ENCODE data around the gene HELB. TPM values are rescaled to one million over a fixed set of nuclear protein-coding genes. Genes with fewer than 3 reads are reported as not detected.
A peak's percentile ranks its signal among the peaks of the same experiment; 100 is the strongest.

The HELB gene
- total and polyA plus RNA-seq, 4 donors = 1.1 to 6.7 (median 4.0) TPM

DNA sequence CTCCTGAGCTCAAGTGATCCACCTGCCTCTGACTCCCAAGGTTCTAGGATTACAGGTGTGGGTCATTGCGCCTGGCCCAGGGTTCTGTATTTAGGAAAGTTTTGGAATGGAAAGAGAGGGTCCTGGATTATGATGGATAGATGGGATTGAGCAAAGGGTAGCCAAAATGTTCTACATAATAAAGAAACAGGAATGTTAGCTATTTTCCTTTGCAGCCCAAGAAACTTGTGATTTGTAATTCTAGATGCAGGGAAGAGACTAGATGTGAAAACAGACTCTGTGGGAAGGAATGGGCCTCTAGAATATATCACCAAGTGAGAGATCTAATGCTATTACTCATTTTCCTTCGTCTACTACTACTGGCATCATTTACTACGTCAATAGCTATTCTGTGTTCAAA lies 29.6 kb upstream of the HELB start:
- H3K27ac ChIP-seq (ENCODE audit: low read depth, low read length) = no peak overlapping the region
- no peak overlapping the region for H3K4me3 ChIP-seq (ENCODE audit: low read depth, low read length)
- H3K4me1 ChIP-seq (ENCODE audit: control insufficient read depth, insufficient read depth, low read length) = no peaks in the 10 kb centered on the region
- H3K9me3 ChIP-seq (ENCODE audit: control insufficient read depth, insufficient read depth, low read length) = no peaks in the 10 kb centered on the region
- H3K27me3 ChIP-seq (ENCODE audit: control insufficient read depth, insufficient read depth, low read length) = no peaks in the 10 kb centered on the region
- DNase-seq (ENCODE audit: low read depth in 4 of 6, low spot score in 6 of 6) = no peak
- WGBS (ENCODE audit: insufficient coverage) = no CpG with 5 or more reads among the region's 3 CpGs
- no peaks in the 10 kb centered on the region for H3K36me3 ChIP-seq (ENCODE audit: control insufficient read depth, insufficient read depth, low read length)

DNA sequence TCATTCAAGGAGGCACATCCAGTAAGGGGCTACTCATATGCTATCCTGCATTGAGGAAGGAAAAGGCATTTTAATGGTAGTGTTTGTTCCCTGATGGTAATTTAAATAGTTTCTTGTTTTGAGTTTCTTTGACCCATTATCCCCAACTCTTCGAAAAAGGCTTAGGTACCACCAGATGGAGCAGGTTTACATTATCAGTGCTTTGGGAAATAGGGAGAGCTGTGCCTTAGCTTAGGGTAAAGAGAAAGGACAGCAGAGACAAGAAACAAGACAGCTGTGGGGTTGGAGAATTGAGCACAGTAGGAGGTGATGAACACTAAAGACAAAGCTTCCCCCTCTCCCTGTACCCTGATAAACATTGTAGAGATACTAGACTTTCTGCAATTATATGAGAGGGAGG lies 29.1 kb upstream of the HELB start:
- H3K9me3 ChIP-seq (ENCODE audit: control insufficient read depth, insufficient read depth, low read length) = no peaks in the 10 kb centered on the region
- no peak for DNase-seq (ENCODE audit: low read depth in 4 of 6, low spot score in 6 of 6)
- no peak overlapping the region for H3K4me3 ChIP-seq (ENCODE audit: low read depth, low read length)
- H3K4me1 ChIP-seq (ENCODE audit: control insufficient read depth, insufficient read depth, low read length) = no peaks in the 10 kb centered on the region
- WGBS (ENCODE audit: insufficient coverage) = no CpG with 5 or more reads among the region's 1 CpG
- H3K27ac ChIP-seq (ENCODE audit: low read depth, low read length) = no peak overlapping the region
- no peaks in the 10 kb centered on the region for H3K36me3 ChIP-seq (ENCODE audit: control insufficient read depth, insufficient read depth, low read length)
- no peaks in the 10 kb centered on the region for H3K27me3 ChIP-seq (ENCODE audit: control insufficient read depth, insufficient read depth, low read length)

DNA sequence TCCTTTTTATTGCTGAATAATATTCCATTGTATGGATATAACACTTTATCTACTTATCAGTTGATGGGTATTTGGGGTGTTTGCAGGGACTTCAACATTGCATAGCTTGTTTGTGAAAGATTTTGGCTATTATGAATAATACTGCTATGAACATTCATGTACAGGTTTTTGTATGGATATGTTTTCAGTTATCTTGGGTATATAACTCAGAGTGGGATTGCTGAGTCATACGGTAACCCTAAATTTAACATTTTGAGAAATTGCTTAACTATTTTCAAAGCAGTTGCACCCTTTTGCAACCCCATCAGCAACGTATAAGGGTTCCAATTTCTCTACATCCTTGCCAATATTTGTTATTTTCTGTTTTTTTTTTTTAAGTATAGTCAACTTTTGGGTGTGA lies 27.3 kb upstream of the HELB start:
- Histone ChIP-seq H3K27me3 (ENCODE audit: control insufficient read depth, insufficient read depth, low read length) (no peaks in the 10 kb centered on the region), H3K4me1 (ENCODE audit: control insufficient read depth, insufficient read depth, low read length) (no peaks in the 10 kb centered on the region), H3K9me3 (ENCODE audit: control insufficient read depth, insufficient read depth, low read length) (no peaks in the 10 kb centered on the region), H3K4me3 (ENCODE audit: low read depth, low read length) (no peak overlapping the region), H3K36me3 (ENCODE audit: control insufficient read depth, insufficient read depth, low read length) (no peaks in the 10 kb centered on the region), H3K27ac (ENCODE audit: low read depth, low read length) (no peak overlapping the region)
- no CpG with 5 or more reads among the region's 2 CpGs for WGBS (ENCODE audit: insufficient coverage)
- no peak for DNase-seq (ENCODE audit: low read depth in 4 of 6, low spot score in 6 of 6)

DNA sequence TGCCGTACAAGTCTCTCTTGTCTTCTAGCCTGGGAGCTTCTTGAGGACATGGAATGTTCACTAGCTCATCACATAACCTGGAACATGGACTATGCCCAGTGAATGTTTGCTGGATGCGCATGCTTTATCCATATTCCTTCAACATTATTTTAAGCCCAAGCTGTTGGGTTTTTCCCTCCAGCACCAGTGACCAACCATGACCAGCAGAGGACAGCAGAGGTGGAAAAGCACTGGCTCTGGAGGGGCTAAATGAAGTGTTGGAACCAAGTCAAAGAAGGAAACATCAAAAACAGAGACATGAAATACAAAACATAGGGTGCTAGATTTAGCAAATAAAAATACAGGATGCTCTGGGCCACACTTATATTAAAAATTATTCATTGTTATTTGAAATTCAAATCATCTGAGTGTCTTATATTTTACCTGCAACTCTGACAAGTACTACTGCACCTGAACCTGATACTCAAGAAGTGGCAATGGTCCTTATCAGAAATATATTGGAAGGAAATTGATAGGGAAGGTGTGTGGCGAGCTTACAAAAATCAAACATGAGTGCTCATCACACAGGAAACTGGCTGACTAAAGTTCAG lies 23.1 kb upstream of the HELB start:
- H3K36me3 ChIP-seq (ENCODE audit: control insufficient read depth, insufficient read depth, low read length) = no peaks in the 10 kb centered on the region
- peak in 2 of 6 donors; percentile 35 to 42 for DNase-seq (ENCODE audit: low read depth in 4 of 6, low spot score in 6 of 6)
- WGBS (ENCODE audit: insufficient coverage) = 42% methylated on average over 2 of the region's 3 CpGs
- H3K4me1 ChIP-seq (ENCODE audit: control insufficient read depth, insufficient read depth, low read length) = no peaks in the 10 kb centered on the region
- no peaks in the 10 kb centered on the region for H3K27me3 ChIP-seq (ENCODE audit: control insufficient read depth, insufficient read depth, low read length)
- no peak overlapping the region for H3K27ac ChIP-seq (ENCODE audit: low read depth, low read length)
- no peak overlapping the region for H3K4me3 ChIP-seq (ENCODE audit: low read depth, low read length)
- H3K9me3 ChIP-seq (ENCODE audit: control insufficient read depth, insufficient read depth, low read length) = peaks cover 1% of the 10 kb centered on the region

DNA sequence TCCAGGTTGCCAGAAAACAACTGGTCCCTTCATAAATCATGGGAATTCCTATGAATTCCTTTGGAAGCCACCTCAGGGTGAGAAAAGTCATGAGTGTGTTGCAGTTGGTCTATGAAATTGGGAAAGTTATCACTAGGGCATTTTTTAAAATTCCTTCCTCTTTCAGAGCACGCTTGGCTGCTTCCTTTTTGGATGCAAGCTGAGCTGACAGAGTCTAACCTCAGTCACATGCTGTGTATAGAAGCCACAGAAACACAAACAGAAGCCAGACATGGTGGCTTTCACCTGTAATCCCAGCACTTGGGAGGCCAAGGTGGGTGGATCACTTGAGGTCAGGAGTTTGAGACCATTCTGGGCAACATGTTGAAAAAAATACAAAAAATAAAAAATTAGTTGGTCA lies 21.7 kb upstream of the HELB start:
- peaks cover 1% of the 10 kb centered on the region for H3K9me3 ChIP-seq (ENCODE audit: control insufficient read depth, insufficient read depth, low read length)
- WGBS (ENCODE audit: insufficient coverage) = 89% methylated on average over 1 of the region's 1 CpG
- no peak overlapping the region for H3K4me3 ChIP-seq (ENCODE audit: low read depth, low read length)
- no peaks in the 10 kb centered on the region for H3K4me1 ChIP-seq (ENCODE audit: control insufficient read depth, insufficient read depth, low read length)
- no peak for DNase-seq (ENCODE audit: low read depth in 4 of 6, low spot score in 6 of 6)
- no peaks in the 10 kb centered on the region for H3K27me3 ChIP-seq (ENCODE audit: control insufficient read depth, insufficient read depth, low read length)
- no peak overlapping the region for H3K27ac ChIP-seq (ENCODE audit: low read depth, low read length)
- no peaks in the 10 kb centered on the region for H3K36me3 ChIP-seq (ENCODE audit: control insufficient read depth, insufficient read depth, low read length)

DNA sequence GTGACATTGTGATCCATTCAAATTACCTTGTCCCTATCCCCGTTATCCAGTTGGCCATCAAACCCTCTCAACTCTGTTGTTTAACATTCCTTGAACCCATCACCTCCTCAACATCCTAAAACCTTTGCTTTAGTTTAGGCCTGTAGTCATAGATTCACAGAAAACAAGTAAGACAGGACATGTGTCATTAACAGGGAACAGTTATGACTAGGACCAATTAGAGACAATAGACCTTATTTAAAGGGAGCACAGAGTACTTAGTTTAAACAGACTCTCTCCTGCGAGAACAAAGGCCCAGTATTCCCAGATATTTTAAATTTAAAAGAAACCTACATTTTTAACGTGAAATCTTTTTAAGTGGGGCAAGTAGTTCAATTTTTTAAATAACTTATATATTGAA lies 20.0 kb upstream of the HELB start:
- no peak overlapping the region for H3K4me3 ChIP-seq (ENCODE audit: low read depth, low read length)
- H3K9me3 ChIP-seq (ENCODE audit: control insufficient read depth, insufficient read depth, low read length) = peaks cover 1% of the 10 kb centered on the region
- no peak overlapping the region for H3K27ac ChIP-seq (ENCODE audit: low read depth, low read length)
- no peak for DNase-seq (ENCODE audit: low read depth in 4 of 6, low spot score in 6 of 6)
- H3K36me3 ChIP-seq (ENCODE audit: control insufficient read depth, insufficient read depth, low read length) = no peaks in the 10 kb centered on the region
- no peaks in the 10 kb centered on the region for H3K4me1 ChIP-seq (ENCODE audit: control insufficient read depth, insufficient read depth, low read length)
- WGBS (ENCODE audit: insufficient coverage) = no CpG with 5 or more reads among the region's 3 CpGs
- H3K27me3 ChIP-seq (ENCODE audit: control insufficient read depth, insufficient read depth, low read length) = no peaks in the 10 kb centered on the region

DNA sequence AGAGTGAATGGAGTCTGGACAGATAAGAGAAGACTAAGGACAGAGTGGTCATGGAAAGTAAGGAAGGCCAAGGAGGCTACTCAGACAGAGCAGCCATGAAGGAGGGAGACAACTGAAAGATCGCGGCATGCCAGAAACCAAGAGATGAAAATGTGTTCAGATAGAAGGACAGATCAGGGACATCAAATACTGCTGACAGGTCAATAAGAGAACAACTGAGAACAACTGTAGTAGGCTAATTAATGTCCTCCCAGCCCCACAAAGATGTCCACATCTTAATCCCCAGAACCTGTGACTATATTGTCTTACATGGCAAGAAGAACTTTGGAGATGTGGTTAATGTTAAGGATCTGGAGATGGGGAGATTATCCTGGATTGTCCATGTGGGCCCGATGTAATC lies 15.0 kb upstream of the HELB start:
- Histone ChIP-seq H3K27me3 (ENCODE audit: control insufficient read depth, insufficient read depth, low read length) (no peaks in the 10 kb centered on the region), H3K4me3 (ENCODE audit: low read depth, low read length) (no peak overlapping the region), H3K36me3 (ENCODE audit: control insufficient read depth, insufficient read depth, low read length) (no peaks in the 10 kb centered on the region), H3K9me3 (ENCODE audit: control insufficient read depth, insufficient read depth, low read length) (no peaks in the 10 kb centered on the region), H3K4me1 (ENCODE audit: control insufficient read depth, insufficient read depth, low read length) (no peaks in the 10 kb centered on the region), H3K27ac (ENCODE audit: low read depth, low read length) (no peak overlapping the region)
- 96% methylated on average over 3 of the region's 3 CpGs for WGBS (ENCODE audit: insufficient coverage)
- no peak for DNase-seq (ENCODE audit: low read depth in 4 of 6, low spot score in 6 of 6)

DNA sequence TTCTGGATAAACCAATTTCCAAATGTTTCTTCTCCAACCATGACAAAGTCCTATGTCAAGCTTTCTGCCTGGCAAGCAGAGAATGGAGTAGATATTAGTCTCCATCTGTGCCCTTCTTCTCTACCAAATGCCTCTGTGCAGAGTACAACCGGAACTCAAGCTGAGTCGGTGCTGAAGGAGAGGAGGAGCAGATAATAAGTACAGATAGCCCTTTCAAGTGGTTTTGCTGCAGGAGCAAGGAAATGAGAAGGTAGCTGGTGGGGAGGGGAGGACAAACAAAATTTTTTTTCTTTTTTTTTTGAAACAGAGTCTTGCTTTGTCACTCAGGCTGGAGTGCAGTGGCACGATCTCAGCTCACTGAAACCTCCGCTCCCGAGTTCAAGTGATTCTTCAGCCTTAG lies 14.2 kb upstream of the HELB start:
- Histone ChIP-seq H3K9me3 (ENCODE audit: control insufficient read depth, insufficient read depth, low read length) (no peaks in the 10 kb centered on the region), H3K27me3 (ENCODE audit: control insufficient read depth, insufficient read depth, low read length) (no peaks in the 10 kb centered on the region), H3K36me3 (ENCODE audit: control insufficient read depth, insufficient read depth, low read length) (no peaks in the 10 kb centered on the region), H3K27ac (ENCODE audit: low read depth, low read length) (no peak overlapping the region), H3K4me1 (ENCODE audit: control insufficient read depth, insufficient read depth, low read length) (no peaks in the 10 kb centered on the region), H3K4me3 (ENCODE audit: low read depth, low read length) (no peak overlapping the region)
- no peak for DNase-seq (ENCODE audit: low read depth in 4 of 6, low spot score in 6 of 6)
- WGBS (ENCODE audit: insufficient coverage) = 100% methylated on average over 1 of the region's 5 CpGs

DNA sequence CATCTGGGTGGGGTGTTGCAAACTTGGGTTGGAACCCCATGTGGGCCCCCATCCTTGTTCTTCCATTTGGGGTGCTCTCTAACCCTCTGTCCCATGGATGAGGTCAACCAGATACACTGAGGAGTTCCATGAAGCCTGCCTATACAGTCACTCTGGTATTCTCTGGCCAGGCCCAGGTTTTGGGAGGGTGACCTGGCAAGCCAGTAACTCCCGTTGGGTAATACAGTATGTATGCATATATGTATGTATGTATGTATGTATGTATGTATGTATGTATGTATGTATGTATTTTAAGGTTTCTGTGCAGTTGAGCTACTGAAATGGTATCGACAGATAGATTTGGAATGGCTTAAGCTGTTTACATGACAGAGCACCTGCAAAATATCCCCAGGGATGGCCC lies 12.8 kb upstream of the HELB start:
- Histone ChIP-seq H3K4me1 (ENCODE audit: control insufficient read depth, insufficient read depth, low read length) (no peaks in the 10 kb centered on the region), H3K4me3 (ENCODE audit: low read depth, low read length) (no peak overlapping the region), H3K36me3 (ENCODE audit: control insufficient read depth, insufficient read depth, low read length) (no peaks in the 10 kb centered on the region), H3K9me3 (ENCODE audit: control insufficient read depth, insufficient read depth, low read length) (no peaks in the 10 kb centered on the region), H3K27me3 (ENCODE audit: control insufficient read depth, insufficient read depth, low read length) (no peaks in the 10 kb centered on the region), H3K27ac (ENCODE audit: low read depth, low read length) (no peak overlapping the region)
- WGBS (ENCODE audit: insufficient coverage) = 94% methylated on average over 2 of the region's 2 CpGs
- DNase-seq (ENCODE audit: low read depth in 4 of 6, low spot score in 6 of 6) = no peak

DNA sequence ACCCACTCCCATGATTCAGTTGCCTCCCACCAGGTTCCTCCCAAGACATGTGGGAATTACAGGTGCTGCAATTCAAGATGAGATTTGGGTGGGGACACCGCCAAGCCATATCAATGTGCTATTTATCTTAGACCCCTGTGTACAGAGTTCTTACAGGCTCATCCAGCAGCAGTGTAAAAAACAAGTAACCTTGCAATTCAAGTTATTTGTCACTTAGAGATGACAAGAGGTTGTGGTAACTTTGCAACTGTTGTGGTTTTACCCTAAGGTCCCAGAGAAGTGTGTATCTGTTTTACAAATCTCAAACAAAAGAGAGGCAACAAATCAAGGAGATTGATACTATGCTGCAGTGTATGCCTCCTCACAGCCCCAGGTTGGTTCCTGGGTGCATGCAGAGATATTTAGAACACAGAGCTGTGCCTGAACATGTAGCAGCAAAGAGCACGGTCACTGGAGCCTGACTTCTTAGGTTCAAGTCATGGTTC lies 11.5 kb upstream of the HELB start:
- Histone ChIP-seq H3K9me3 (ENCODE audit: control insufficient read depth, insufficient read depth, low read length) (no peaks in the 10 kb centered on the region), H3K27me3 (ENCODE audit: control insufficient read depth, insufficient read depth, low read length) (no peaks in the 10 kb centered on the region), H3K4me3 (ENCODE audit: low read depth, low read length) (no peak overlapping the region), H3K36me3 (ENCODE audit: control insufficient read depth, insufficient read depth, low read length) (no peaks in the 10 kb centered on the region), H3K4me1 (ENCODE audit: control insufficient read depth, insufficient read depth, low read length) (no peaks in the 10 kb centered on the region), H3K27ac (ENCODE audit: low read depth, low read length) (no peak overlapping the region)
- no peak for DNase-seq (ENCODE audit: low read depth in 4 of 6, low spot score in 6 of 6)
- no CpG with 5 or more reads among the region's 2 CpGs for WGBS (ENCODE audit: insufficient coverage)

Data from spinal cord (tissue), 10 donors.